CD4-positive, alpha-beta T cell treated with Interferon gamma for 1 hour (primary cell): ENCODE measurements around the gene WNT5A.

Experiments used
- DNase-seq: peaks from one replicate; pipeline ENCODE4 v3.0.0-alpha.2; 2020

The WNT5A gene

DNA sequence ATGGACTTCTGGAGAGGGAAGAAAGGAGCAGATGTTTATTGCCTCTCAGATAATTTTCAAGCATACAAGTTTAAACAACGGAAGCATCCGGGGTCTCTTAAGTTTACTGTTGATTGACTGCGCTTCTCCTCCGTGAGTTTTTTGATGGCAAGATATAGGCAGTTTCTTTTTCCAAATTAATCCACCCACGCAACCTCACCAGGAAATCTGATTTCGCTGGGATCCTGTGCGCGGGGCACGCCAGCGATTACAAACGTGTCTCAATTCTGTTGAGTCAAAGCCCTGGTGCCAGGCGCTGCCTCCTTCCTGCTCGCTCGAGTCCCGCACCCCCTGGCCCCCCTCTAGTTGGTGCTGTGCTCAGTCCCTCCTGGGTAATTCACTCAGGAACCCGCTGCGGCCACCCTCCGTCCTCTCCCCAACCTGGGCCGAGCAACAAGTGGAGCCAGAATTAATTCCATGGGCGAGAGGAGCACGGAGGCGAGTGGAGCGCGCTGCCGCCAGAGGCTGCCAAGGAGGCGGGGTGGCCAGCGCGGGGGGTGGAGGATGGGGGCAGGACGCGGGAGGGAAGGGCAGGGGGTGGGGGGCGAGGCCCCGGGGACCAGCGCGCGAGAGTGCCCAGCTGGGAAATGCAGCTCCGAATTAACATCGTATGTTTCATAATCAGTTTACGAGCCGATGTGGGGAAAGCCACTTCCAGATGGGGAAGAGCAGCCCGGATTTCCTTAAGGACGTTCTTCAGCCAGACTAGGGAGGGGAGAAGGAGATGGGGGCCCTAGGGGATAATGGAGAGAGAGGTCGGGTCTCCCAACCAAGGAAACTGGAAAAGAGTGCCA, 6.0 kb downstream of the WNT5A start:
- no peak for DNase-seq

DNA sequence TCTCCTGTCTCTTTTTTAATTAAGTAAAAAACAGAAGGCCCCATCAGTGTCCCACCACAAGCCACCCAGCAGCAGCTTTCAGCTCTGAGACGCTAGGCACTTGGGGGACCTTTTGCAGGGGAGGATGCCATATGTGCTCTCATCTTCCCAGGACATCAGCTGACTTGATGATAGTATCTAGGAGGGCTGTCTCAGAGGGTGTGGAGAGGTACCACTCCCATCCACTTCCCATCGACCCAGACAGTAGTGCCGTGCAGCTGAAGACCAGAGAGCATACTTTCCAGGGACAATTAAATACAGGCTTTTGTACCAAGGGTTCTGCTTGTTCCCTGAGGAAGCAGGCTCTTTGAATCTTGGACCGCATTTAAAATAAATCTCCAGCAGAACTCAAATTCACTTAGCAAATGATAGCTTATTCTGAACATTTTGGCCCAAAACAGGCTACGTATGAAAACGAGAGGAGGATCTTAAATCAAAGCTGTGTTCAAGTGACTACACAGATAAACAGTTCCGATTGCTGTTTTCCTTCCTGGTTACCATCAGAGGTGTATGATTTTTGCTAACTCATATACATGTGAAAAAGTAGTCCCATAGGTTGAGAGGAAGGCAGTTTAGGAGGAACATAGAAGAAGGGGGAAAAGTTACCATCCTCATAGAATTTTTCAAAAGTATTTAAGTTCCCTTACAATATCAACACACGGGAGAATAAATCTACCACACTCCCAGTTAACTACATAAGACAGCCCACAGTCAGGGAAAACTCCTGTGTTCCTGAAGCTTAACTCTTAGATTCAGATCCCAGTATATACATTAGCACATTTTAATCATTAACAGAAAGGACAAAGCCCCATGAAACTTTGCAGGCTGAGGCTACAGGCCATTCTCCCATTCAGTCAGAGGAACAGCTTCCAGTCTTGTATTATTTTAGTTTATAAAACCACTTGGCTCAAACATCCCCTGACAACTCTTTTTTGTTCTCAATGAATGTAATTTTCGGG, 9.5 kb downstream of the WNT5A start:
- DNase-seq: no peak

DNA sequence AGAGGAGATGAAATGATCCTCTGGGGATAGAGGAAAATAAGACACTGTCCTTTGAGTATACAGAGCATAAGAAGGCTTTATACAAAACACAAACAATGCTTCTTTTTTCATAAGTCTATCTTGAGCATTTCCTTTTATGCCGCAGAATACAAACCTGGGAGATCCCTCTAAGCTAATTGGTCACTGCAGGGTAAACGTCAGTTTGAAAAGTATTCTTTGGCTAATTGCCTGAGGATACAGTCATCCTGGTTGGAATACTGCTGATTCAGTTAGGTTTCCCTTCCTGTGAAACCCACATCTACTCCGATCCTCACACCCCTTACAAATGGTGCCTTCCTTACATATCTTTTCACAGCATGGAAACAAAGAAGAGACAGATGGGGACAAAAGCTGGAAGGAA, 10.6 kb downstream of the WNT5A start:
- no peak for DNase-seq

DNA sequence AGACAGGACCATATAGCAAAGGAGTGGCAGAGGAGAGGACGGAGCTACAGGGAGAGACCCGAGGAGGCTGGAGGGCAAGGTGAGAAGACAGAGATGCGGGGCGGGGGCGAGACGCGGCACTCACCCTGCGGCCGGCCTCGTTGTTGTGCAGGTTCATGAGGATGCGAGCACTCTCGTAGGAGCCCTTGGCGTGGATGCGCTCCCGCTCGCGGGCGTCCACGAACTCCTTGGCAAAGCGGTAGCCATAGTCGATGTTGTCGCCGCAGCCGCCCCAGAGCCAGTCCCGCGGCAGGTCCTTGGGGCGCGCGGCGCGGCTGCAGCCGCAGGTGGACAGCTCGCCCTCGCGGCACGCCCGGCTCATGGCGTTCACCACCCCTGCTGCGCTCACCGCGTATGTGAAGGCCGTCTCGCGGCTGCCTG, 12.9 kb downstream of the WNT5A start:
- DNase-seq: no peak

DNA sequence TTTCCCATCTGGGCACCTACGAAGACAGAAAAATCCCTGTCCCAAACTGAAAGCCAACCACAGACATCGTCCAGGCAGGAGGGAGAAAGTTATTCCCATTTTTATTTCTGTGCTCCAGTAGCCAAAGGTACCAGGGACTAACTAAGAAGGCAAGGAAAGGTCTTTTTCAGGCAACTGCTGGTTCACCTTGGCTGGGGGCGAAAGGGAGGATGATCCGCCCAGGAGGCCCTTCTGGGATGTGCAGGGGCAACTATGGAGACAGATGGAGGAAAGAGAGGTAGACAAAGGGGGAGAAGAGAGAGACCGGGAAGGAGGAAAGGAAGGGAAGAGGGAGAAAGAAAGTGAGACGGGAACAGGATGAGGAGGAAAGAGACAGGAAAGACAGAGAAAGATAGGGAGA, 13.3 kb downstream of the WNT5A start:
- DNase-seq: no peak

DNA sequence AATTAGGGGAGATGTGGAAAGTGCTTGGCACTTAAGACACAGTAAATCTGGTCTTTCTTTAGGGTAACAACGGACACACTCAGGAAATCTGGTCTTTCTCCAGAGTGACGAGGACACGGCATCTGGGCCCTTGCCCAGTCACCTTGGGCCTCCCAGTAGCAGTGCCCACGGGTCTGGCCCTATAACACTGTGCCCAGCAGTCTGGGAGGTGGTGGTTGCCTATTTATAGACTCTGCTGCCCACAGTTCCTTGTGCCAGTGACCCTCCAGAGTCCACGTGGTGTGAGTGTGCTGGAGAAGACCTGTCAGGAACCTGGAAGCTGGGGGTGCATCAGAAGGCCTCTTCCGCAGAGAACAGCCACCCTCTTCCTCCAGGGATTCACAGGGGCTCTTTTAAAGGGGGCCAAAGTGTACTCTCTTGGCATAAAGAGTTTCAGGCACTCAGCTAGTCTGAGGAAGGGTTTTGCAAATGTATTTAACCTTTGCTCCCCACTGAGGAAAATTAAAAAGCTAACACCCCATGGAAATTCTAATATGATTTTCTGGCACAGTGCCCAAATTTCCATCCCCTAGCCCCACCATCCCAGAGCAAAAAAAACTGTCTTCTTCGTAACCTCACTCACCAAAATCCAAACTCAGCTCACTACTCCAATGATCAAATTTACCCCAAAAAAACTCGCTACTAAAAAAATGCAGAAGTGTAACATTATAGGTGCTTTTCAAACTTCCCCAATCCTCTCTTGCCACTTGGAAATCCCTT, 15.4 kb downstream of the WNT5A start:
- DNase-seq: no peak

DNA sequence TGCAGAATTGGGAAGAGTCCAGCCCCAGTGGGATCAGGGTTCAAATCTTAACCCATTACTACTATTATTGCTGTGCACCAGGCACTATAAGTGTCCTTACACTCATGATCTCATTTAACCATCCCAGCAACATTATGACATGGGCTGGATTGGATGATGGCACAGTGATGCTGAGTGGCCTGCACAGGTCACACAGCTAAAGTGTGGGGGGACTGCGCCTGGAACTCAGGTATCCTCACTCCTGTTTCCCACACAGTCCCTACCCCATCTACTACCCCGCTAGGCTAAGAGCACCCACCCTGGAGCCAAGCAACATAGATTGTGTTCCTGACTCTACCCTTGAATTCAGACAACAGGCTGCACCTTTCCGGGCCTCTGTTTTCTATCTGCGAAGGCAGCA, 16.0 kb downstream of the WNT5A start:
- DNase-seq: no peak

DNA sequence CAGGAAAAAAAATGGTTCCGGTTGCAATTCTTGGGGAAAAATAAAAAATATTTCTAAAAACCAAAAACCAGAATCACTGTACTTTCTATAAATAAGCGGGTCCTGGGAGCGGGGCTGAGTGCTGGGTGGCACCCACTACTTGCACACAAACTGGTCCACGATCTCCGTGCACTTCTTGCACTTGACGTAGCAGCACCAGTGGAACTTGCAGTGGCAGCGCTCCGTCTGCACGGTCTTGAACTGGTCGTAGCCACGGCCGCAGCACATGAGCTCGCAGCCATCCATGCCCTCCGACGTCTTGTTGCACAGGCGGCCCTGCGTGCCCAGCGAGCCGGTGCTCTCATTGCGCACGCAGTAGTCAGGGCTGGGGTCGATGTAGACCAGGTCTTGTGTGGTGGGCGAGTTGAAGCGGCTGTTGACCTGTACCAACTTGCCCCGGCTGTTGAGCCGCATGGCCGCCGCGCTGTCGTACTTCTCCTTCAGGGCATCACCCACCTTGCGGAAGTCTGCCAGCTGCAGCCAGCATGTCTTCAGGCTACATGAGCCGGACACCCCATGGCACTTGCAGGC, 17.1 kb downstream of the WNT5A start:
- DNase-seq: no peak

DNA sequence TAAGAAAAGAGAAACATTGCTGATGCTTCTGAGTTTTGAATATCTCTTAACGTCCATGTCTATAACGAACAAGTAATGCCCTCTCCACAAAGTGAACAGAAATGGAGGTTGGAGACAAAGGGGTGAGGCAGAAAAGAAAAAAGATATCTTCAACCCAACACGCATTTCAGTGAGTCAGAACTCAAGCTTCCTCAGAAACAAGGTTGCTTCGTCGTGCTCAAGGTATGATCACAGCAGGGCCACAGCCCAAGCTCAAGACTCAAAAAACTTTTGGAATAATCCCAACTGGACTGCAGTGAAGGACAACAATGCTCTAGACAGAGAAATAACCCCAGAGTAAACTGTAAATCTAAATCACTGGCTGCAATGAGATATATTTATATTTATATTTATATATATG, 18.9 kb downstream of the WNT5A start:
- no peak for DNase-seq

DNA sequence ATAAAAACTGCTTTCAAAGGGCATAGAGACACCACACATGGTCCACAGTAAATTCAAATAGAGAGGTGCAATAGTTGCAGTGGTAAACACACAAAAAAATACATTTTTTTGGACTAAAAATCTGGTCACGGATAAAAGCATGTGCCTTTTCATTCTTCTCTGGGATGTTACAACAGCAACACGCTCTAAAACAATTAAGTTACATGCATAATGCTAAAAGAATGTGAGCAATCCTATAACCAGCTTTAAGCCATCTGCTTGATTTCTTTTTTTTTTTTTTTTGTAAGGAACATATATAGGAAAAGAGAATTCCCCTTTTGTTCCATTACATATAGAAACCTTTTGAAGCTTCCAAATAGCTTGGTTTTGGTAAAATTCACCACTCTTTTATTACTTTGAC, 20.0 kb downstream of the WNT5A start:
- DNase-seq: no peak

DNA sequence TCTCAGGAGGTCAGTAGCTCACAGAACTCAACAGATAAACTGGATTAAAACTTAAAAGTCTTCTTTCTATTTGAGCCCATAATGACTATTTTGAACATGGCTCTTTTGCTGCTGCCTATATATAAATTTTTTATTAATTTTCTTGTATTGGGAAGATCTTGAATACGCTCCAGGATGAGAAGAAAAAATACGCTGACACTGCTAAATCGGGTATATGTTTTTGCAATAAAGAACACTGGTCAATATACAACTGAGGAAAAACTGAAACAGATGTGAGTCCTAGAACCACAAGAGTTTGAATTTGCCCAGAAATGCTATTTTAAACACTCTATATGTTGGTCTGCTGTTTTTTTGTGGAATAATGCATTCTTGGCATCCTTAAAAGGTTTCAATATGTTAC, 20.6 kb downstream of the WNT5A start:
- DNase-seq: no peak

DNA sequence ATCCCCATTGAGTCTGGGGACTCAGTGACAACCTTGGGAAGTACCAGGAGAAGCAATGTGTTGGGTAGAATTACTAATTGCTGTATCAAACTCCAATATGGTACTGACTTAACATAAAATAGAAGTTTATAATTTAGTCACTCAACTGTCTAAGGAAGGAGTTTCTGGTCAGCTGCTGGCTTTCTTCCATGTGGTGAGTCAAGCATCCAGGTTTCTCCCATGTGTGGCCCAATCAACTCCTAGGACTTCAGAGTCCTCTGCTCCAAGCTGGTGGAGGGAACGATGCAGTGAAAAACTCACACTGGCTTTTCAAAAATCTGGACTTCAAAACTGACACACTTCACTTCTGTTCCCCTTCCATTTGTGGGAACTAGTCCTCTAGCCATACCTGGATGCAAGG, 25.2 kb downstream of the WNT5A start:
- no peak for DNase-seq

DNA sequence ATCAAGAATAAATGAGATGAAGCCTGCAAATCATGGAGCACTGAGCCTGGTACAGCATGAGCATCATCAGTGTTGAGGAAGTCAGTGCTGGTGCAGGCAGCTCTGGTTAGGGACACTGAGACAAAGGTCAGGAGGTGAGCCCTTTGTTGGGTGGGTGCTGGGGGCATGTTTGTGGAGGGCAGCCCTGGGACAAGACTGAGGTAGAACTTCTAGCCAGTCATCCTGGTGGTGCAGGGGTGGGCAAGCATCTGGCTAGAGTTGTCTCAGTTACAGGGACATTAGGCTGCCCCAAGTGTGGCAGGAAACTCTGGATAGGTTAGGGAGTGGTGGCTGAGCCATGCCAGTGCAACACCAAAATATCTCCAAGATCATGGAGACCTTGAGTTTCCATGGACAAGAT, 27.3 kb downstream of the WNT5A start:
- DNase-seq: no peak

DNA sequence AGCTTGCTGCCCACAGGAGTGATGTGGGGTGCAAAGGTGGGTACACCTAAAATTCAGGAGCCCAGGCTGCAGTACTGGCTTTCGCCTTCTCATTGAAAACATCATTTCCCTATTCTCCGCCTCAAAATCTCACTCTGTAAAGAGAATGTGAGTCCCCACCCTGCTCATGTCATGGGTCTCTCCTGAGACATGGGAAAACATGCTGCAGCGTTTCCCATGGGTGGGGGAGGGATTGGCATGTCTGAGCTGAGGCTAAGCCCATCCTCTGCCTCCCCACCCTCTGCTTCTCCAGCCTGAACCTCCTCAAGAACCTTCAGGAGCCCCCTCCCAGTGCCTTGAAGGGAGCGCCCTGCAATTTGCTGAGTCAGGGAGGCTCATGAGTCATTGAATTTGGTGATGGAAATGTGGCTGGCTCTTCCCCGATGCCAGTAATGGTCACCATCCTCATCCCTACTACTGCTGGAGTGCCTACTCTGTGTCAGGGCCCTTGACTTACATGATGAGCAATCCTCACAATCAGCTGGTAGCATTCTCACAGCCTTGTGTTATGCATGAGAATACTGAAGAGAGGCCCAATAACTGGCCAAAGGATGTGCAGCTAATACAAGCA, 28.8 kb downstream of the WNT5A start:
- no peak for DNase-seq

DNA sequence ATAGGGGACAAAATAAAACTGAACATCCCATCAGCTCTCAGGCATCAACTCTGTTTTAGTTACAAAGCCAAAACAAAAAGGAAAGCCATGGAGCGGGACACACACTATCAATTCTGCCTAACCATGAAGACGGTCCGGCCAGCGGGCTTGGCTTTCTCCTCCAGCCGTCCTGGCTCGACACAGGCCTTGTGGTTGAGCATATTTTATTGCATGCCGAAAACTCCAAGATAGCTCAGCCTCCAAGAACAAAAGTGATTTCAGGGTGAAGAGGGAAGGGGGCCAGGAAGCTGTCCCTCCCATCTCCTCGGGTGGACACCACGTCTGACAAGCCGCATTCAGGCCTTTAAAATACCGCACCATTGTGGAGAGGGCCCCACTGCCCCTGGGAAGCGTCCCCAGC, 31.2 kb downstream of the WNT5A start:
- no peak for DNase-seq

DNA sequence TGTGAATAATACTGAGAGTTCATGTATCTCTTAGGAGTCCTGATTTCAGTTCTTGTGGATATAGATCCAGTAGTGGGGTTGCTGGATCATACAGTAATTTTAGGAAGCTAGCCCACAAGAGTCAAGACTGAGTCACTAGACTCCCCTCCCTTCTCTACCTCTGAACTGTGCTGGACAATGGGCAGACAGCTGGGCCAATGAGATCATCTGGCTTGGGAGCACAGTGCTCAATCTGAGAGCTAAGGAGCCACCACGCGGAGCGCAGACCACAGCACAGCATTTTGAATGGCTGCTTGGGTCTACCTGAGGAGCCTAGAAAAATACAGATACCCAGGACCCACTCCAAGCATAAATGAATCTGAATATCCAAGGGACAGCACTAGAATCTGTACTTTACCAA, 32.5 kb downstream of the WNT5A start:
- no peak for DNase-seq

DNA sequence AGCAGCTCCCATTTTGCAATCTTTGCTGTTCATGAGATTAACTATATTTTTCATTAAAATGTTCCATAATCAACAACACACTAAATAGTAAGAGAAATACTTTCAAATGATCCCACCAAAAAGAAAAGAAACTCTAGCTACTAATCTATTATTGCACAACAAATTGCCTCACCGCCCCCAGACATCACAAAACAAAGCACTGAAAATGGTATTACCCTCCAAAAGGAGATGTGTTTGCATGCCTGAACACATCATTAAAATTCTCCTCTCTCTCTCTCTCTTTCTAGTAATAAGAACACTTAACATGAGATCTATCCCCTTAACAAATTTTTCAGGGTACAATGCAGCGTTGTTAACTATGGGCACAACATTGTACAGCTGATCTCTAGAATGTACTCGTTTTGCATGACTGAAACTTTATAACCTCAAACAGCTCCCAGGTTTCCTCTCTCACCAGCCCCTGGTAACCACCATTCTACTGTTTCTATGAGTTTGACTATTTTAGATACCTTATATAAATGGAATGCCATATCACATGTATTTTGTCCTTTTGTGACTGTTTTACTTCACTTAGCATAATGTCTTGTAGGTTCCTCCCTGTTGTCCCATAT, 33.1 kb downstream of the WNT5A start:
- DNase-seq: no peak

DNA sequence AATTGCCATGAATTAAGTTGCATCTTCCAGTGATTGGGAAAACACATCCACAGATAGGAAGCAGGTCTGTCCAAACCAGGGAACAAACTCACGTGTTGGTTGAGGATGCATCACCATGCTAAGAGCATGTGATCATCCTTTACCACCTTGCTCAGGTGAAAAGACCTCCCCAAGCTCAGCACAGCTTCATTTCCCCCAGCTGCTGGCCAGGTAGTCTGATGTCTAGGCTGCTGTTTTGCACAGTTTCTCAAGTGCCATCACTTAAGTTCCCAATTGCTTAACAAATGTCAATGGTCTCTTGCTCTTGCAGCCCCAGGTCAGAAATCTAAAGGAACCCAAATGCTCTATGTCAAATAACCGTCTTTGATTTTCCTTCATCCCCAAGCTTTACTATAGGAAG, 34.2 kb downstream of the WNT5A start:
- no peak for DNase-seq

DNA sequence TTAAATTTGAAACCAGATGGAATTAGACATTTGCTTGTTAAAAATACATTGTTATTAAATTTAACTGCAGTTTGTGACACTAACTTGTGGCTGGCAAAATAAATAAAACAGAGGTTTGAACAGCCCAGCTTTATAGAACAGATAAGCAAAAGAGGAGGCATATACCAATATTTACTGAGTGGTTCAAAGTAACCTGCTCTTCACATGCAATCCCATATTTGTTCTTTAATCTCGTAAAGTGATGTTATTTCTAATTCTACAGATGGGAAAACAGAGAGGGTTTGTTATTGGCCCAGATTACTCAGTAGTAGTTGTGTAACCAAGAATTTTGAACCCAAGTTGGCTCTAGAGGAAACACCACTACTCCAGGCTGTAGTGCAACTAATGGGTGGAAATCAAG, 37.6 kb downstream of the WNT5A start:
- DNase-seq: no peak

DNA sequence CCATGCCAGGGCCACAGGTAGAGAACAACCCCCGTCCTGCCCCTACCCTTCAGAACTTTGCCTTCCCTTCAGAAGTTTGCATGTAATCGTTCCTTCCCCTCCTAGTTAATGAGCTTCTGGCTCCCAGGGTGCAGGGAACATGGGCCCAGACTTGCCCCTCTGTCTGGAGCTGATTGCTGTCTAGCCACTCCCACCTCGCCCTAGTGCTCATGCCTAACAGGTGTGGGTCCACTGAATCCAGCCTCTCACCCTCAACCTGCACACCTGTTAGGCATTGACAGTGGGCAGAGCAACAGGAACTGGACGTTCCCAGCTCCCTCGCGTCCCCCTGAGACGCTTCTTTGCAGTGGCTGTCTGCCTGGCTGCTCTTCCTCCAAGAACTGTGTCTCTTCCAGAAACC, 40.3 kb downstream of the WNT5A start:
- no peak for DNase-seq

DNA sequence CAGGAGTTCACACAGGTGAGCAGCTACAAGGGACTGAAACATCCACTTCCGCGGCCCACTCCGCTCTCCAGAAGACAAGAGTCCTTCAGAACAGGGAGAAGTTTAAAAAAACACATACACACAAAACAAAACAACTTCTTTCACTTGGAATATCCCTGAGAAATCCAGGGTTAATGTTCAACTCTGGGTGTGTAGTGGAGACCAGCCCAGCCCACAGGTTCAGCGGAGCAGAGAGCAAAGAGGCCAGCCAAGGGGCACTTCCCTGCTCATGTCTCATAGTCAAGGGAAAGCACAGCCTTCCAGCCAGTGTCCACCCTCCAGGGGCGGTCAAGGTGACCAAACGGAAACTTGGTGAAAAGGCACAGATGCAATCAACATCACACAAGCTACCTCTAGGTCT, 41.6 kb downstream of the WNT5A start:
- DNase-seq: no peak

DNA sequence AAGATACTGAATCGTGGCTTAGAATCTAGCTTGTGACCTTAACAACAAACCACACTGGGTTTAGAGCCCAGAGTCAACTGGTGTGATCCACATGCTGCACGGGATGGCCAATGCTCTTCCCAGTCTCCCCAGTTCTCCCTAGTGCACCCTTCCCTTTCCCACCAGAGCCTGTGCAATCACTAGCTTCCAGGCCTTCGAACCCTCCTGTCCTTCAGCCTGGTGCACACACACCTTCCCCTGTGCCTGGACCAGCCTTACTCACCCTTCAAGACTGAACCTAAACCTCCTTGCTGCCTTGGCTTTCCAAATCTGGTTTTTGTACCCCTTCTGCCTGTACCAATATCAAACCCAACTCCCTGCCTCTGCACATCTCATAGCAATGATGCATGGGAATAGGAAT, 43.8 kb downstream of the WNT5A start:
- DNase-seq: no peak
